ENCODE measurements around the gene KCNQ1.

Gene KCNQ1

GRCh38 chr11:2581931-2582350, 137.1 kb downstream of the KCNQ1 start:
- no peak for DNase-seq (ENCODE audit: low read depth)

GRCh38 chr11:2582351-2582945, 137.6 kb downstream of the KCNQ1 start:
- DNase-seq (ENCODE audit: low read depth): no peak

- no peak for DNase-seq (ENCODE audit: low read depth)
Observed at GRCh38 chr11:2582946-2583604, 138.3 kb downstream of the KCNQ1 start.

GRCh38 chr11:2583605-2583958, 138.8 kb downstream of the KCNQ1 start:
- no peak for DNase-seq (ENCODE audit: low read depth)

- no peak for DNase-seq (ENCODE audit: low read depth)
Observed at GRCh38 chr11:2584434-2584811, 139.6 kb downstream of the KCNQ1 start.

GRCh38 chr11:2584812-2585565, 140.2 kb downstream of the KCNQ1 start:
- DNase-seq (ENCODE audit: low read depth): no peak

- DNase-seq (ENCODE audit: low read depth): no peak
Observed at GRCh38 chr11:2585566-2586086, 140.8 kb downstream of the KCNQ1 start.

GRCh38 chr11:2586087-2586792, 141.4 kb downstream of the KCNQ1 start:
- no peak for DNase-seq (ENCODE audit: low read depth)

- no peak for DNase-seq (ENCODE audit: low read depth)
Observed at GRCh38 chr11:2586793-2587131, 142.0 kb downstream of the KCNQ1 start.

- DNase-seq (ENCODE audit: low read depth): no peak
Observed at GRCh38 chr11:2587132-2587930, 142.5 kb downstream of the KCNQ1 start.

GRCh38 chr11:2587976-2588748, 143.4 kb downstream of the KCNQ1 start:
- no peak for DNase-seq (ENCODE audit: low read depth)

- no peak for DNase-seq (ENCODE audit: low read depth)
Observed at GRCh38 chr11:2588809-2589537, 144.2 kb downstream of the KCNQ1 start.

GRCh38 chr11:2589538-2589934, 144.7 kb downstream of the KCNQ1 start:
- DNase-seq (ENCODE audit: low read depth): no peak

GRCh38 chr11:2590131-2590964, 145.5 kb downstream of the KCNQ1 start:
- no peak for DNase-seq (ENCODE audit: low read depth)

- no peak for DNase-seq (ENCODE audit: low read depth)
Observed at GRCh38 chr11:2590965-2591754, 146.4 kb downstream of the KCNQ1 start.

GRCh38 chr11:2591805-2592204, 147.0 kb downstream of the KCNQ1 start:
- DNase-seq (ENCODE audit: low read depth): no peak

GRCh38 chr11:2592559-2593392, 148.0 kb downstream of the KCNQ1 start:
- DNase-seq (ENCODE audit: low read depth): no peak
